ENCODE results near the gene CMTM7.

Gene CMTM7

DNA sequence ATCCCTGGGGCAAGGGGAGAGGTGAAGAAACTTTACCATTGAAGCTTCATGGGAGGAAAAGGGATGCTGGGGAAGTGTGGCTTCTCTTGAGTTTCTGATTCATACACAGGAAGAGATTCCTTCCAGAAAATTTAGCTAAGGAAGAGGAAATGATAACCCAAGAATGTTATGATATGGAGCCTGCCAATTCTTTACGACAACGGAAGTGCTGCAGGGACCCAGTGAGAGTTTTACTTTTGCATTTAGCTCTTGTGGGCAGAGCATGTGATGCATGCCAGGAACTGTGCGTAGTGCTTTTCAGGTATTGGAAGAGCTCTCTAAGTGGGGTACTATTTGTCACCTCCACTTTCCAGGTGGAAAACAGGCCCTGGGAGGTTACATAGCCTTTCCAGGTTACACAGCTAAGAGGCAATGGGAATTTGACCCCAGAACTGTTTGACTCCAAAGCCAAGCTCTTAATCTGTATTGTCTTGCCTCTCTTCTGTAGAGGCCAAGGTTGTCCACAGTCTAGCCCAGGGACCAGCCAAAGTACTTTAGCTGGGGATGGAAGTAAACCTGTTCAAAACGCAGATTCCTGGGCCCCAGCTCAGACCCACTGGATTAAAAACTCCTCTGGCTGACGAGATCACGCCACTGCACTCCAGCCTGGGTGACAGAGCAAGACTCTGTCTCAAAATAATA, 23.0 kb downstream of the CMTM7 start:
- peak in 2 of 5 experiments; percentile 47 to 88 for DNase-seq

DNA sequence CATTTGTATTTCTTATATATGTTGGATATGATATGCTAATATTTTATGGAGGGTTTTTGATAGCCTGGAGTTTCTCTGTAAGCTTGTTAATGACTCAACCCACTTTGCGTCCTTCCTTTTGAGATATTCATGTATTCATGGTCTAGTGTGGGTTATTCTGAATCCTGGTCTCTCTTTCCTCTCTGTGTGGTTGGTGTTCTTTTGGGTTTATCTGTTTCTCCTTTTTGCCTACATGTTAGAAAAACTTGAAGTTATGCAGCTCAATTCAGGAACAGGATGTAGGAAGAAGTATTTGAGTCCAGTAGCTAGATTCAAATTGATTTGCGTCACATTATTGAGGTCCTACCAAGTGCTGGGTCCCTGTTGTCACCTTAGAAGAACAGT, 28.1 kb downstream of the CMTM7 start:
- no peak for DNase-seq

DNA sequence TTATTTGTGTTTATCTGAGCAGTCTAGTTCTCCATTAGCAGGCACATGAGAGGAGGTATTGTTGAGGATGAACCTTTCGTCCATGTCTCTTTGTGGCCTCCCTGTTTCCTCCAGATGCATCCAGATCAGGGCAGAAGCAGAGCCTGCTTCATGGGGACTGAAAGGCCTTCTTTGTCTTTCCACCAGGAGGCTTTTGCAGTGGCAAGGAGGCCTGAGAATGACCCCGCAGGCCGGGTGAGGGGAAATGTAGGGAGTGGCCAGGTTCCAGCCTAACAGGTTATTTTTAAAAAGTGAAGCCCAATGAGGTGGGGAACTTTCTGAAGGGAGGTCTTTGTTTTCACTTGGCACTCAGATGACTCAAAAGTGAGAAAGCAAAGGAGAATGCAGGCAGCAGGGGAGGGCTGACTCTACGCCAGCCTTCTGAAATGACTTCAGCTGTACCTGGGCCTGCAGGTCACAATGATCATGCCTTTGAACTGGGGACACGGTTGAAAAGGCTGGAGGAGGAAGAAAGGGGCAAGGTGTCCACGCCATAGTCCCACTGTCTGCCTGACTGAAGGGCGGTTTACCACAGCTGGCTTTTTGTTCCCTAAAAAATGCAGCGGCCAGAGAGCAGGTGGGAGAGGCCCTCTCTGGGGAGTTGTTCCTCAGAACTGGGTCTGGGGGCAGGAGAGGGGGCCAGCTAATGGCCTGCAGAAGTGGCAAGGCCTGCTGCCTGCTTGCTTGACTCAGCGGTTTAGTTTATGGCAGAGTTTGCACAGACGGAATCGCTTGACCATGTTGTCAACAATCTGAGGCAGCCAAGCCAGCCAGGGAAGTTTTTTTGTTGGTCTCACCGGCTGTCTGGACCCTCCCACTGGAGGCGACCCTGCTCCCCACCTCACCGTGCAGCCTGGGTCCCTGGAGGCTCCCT, 28.7 kb downstream of the CMTM7 start:
- DNase-seq = peak in 1 of 5 experiments; percentile 51

DNA sequence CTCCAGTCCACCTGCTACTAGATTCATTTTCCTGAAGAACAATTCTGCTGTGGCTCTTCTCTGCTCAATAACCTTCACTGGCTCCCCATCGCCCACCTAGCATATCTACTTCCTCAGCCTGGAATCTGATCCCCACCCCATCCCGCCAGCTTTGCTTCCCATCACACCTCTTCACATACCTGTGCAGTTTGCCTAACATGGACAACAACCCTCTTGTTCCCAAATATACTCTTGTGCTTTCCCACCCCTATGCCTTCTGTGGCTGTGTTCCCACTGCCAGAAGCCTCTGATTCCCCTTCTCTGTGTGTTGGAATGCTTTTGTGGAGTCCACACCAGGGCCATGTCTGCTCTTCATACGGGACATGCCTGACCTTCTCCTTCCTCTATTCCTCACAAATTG, 29.5 kb downstream of the CMTM7 start:
- no peak for DNase-seq

DNA sequence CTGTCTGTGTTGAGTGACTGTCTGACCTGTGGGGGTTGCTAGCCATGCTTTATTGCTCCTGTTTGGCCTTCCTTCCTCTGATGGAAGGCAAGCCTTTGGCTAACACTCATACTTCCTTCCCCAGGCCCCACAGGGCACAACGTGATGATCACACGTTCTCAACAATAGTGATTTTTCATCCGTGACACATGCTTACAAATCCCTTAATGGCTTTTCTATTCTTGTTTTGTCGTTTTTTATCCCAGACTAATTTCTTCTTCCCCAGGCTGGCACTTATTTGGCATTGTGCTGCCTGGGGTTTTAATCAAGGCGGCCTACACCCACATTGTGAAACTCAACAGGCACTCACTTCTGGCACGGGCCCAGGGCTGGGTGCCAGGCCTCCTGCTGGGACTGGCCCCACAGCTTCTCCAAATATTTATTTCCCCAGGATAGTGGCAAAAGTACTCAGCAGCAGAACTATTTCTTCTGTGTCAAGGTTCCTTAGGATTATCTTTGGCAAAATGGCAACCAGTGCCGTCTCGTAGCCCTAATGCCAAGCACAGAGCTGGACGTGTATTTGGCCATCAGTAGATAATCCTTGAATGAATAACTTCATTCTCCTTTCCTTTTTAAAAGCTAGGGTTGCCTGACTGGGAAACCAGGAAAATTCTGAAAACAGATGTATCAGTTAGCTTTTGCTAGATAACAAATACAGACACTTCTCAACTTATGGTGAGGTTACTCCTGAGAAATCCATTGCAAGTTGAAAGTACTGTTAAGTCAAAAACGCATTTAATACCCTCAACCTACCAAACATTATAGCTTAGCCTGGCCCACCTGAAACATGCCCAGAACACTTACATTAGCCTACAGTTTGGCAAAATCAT, 30.6 kb downstream of the CMTM7 start:
- no peak for DNase-seq

DNA sequence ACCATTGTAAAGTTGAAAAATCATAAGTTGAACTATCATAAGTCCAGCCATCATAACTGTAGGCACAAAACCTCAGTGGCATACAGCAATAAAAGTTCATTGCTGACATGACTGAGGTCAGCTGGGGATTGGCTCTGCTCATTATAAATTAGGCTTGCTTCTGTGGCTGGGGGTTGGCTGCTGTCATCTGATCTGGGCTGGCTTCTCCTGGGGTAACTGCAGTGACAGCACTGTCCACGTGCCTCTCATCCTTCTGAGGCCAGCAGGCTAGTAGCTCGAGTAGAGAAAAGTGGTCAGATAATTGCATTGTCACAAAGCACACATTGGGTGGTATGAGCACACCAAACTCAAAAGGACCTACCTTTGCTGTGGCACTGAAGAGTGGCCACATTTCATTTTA, 31.3 kb downstream of the CMTM7 start:
- no peak for DNase-seq

DNA sequence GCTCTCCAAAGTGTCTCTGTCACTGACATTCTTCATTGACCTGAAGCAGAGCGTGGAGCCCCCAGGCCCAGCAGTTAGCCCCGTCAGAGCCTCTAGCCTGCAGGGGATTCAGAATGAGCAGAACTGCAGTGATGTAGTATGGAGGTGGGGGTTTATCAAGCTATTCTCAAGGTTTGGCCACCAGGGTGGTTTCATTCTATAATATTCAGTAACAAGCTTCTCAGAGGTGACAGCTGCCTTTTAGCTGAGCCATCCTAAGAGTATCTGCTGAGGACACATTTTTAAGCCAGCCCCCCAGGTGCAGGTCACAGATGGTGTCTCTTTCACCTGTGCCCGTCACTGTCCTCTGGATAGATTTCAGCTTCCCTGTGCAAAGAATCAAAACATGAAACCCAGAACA, 31.9 kb downstream of the CMTM7 start:
- DNase-seq = peak in 1 of 5 experiments; percentile 38

DNA sequence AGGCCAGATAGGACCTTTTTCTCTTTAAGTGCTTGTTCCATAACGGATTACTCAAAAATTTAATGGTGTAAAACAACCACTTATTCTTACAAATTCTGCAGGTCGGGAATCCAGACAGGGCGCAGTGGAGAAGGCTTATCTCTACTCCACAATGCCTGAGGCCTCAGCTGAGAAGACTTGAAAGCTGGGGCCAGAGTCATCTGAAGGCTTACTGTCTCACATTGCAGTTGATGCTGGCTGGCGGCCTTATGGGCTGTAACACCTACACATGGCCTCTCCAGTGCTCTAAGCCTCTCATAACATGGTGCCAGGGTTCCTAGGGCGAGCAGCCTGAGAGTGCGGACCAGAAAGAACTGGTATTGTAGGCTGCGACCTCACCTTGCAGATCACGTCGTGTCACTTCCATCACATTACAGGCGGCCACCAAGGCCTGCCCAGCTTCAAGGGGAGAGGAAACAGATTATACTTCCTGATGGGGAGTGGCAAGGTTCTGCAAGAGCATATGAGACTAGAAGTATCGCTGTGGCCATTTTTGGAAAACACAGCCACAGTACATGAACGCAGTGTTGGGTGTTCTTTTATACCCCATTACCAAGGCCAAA, 32.4 kb downstream of the CMTM7 start:
- DNase-seq = peak in 2 of 5 experiments; percentile 34 to 70

DNA sequence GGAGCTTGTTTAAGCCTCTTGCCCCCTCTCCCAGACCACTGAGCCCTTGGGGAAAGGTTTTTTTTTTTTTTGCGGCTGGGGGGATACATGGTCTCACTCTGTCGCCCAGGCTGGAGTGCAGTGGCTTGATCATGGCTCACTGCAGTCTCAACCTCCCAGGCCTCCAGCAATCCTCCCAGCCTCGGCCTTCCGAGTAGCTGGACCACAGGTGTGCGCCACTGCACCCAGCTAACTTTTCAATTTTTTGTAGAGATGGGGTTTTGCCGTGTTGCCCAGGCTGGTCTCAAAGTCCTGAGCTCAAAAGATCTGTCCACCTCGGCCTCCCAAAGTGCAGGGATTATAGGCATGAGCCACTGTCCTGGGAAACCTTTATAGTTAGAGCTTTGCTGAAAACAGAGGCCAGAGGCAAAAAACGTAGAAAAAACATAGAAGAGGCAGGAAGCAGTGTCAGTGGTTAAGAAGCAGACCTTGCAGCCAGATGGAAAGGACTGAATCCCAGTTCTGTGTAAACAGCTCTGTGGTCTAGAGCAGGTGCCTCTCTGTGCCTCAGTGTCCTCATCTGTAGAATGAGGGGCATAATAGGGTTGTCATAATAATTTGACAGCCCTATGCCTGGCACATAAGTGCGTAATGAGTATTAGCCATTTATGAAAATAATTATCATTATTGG, 33.1 kb downstream of the CMTM7 start:
- DNase-seq = no peak

DNA sequence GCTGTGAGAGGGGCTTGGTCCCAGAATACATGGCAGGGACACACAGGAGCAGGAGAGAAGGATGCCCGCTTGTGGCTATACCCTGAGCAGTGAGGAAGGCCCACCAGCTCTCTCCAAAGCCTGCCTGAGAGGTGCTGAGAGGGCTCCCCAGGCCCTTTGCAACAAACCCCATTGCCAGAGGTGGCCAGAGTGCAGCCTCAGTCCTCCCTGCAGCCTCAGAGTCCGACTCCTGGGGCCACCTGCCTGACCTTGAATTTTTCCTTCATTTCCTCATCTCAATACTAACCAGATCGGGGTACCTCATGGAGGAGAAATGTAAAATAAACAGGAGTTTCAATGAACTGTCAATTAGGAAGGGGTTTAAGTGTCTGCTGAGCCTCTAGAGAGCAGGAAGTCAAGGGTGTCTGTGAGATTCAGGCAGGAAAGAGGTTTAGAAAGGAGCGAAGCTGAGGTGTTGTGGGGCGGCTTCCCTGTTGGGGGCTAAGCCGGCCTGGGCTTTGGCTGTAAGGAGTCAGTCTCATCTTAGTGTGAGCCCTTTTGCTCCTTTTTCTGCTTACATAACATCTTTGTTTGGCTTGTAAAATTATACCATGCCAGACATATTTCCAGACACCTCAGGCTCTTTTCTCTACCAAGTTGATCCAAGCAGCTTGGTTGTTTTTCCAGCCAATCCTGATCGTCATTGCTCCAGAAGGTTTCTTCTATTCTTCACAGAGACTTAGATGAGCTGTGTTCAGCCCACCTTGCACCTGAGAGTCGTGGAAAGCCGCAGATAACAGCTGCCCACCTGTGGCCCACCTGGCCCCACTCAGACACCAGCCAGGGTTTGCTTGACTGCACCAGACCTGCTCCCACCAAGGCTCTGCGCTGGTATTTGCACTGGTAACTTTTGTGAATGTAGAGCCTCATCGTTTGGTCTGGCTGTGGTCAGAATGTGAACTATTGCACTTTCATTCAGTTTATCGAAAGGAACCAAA, 36.7 kb downstream of the CMTM7 start:
- DNase-seq = peak in 3 of 5 experiments; percentile 19 to 71 (median 55)

DNA sequence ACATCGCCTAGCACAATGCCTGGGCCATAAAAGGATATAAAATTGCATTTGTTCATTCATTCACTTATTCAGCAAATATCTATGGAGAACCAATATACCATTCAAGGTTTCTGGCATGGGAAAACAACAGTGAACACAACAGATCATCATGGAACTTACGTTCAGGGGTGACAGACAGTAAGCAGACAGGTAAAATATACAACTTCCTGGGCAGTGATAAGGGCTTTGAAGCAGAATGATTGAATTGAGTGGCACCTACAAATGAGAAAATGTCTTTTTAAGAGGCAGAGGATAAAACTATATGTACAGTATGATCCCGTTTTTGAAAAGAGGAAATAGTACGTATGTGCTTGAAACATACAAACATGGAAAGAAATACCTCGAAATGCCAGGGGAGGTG, 39.2 kb downstream of the CMTM7 start:
- peak in 1 of 5 experiments; percentile 28 for DNase-seq

DNA sequence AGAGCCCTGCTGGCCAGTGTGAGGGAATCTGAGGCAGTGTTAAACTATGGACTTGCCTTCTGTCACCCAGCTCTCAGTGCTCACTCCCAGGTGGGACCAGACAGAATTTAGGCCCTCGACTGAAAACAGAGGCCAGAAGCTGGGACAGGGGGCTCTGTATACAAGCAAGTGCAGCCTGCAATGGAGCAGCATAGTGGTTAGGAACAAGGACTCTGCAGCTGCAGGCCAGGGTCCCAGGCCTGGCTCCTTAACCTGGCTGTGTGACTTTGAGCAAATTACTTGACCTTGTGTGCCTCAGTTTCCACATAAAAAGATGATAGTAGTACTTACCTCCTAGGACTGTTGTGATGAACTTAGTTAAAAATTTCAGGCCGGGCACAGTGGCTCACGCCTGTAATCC, 39.8 kb downstream of the CMTM7 start:
- DNase-seq = no peak

DNA sequence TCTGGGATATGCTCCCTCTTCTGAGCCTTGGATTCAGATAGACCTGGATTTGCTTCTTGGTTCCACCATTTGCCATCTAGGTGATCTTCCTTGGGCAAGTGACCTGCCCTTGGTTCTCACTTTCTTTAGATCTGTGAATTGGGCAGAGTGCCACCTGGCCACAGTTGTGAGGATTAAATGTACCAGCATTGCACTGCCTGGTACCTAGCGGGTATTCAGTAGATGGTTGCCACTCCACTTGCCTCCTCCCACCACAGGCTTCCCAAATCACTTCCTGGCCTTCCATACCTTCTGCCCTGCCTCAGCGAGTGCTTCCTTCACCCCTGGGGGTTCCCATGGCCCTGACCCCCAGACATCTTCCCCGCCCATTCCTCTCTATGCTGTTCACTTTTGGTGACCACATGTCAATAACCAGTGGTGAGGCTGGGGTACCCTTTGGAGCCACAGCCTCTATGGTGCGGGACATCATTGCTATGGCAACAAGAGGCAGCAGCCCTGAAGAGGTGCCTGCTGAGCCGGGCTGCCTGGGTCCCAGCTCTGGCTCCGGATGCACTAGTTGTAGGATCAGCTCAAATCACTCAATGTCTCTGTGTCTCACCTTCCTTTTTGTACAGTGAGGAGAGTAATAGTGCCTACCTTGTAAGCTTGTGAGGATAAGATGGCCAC, 40.5 kb downstream of the CMTM7 start:
- DNase-seq = peak in 1 of 5 experiments; percentile 53

DNA sequence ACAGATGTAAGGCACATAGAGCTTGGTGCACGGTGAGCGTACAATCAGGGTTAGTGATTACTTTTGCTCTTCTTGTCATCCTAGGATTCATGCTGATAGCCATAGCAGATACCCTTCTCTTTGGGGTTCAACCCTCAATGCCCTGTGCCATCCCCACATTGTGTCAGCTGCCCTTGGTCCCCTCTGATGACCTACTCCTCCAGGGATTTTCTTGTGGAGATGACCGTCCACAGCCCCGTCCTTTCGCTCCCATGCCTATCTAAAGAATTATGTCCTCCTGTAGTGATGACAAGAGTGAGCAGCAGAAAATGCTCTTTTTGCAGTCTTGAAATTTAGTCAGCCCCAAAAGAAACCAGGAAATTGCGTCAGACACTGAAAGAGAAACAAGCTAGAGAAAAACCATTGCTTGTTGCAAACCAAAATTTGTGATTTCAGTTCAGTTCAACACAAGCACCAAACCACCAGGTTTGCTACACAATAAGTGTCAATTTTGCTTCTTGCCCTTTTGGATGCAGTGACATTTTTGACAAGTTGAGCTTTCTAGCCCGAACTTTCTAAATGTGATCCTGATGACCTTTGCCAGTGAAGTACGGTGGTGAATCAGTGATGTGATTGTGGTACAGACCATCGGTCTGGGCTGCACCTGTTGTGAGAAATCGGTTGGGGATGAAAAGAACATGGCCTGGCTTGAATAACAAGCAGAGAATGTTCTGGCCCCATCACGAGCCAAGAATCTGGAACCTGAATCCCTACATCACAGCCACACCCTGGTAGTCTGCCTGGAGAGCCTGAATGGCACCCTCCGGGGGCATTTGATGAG, 41.3 kb downstream of the CMTM7 start:
- peak in 2 of 5 experiments; percentile 43 to 91 for DNase-seq

DNA sequence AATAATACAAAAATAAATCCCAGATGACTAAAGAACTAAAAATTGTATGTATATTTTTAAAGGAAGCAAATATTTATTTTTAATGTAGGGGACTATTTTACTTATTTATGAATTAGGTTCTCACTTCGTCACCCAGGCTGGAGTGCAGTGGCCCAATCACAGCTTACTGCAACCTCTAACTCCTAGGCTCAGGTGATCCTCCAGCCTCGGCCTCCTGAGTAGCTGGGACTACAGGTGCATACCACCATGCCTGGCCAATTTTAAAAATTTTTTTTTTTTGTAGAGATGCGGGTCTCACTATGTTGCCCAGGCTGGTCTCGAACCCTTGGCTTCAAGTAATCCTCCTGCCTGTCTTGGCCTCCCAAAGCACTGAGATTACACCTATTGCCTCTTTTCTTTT, 42.6 kb downstream of the CMTM7 start:
- DNase-seq = no peak

DNA sequence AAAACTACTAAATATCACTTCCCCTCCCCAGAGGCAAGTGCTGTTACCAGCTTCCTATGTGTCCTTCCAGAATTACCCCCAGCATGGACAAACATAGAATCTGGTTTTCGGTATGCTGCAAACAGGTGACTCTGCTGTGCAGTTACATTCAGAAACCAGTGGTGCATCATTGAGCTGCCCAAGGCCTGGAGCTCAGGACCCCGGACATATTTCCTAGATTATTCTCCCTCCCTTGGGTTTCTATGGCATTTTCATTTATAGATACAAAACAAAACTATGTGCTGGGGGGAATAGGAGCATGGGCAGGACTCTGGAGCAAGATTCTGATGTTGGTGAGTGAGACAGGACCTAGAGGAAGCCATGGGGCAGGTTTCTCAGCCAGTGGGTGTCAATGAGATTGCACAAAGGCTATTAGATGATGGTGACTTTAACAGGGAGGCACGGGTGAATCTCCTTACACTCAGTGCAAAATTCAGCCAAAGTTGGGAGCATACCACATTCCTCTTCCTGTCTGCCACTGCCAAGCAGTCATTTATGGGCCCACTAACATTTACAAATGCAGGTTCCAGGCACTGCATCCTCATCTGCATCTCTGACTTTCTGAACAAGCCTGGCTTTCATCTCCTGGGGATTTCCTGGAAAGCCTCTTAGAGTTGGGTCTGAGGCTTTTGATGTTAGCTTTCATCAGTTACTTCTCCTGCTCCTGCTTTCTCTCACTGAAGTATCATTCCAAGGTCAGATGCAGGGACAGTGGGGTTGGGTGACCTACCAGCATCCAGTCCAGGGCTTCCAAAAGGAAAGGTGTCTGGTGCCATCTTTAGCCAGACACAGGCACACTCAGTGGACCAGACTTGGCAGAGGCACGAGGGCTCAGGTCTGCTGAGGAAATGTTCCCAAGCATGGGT, 44.5 kb downstream of the CMTM7 start:
- no peak for DNase-seq

DNA sequence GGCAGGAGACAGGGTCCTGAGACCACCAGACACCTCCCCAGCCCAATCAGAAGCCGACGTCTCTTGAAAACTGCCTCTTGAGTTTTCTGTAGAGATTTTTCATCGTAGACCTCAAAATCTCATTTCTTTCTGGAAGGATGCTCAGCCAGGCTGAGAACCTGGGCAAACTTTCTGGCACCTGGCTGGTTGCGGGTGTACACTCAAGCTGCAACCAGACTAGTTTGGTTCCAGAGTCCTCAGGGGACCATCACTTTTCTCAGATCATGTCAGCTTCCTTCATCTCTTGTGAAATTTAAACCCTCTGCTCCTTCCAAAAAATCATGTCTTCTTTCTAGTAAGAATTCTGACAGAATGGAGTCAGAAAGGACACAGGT, 45.1 kb downstream of the CMTM7 start:
- no peak for DNase-seq

DNA sequence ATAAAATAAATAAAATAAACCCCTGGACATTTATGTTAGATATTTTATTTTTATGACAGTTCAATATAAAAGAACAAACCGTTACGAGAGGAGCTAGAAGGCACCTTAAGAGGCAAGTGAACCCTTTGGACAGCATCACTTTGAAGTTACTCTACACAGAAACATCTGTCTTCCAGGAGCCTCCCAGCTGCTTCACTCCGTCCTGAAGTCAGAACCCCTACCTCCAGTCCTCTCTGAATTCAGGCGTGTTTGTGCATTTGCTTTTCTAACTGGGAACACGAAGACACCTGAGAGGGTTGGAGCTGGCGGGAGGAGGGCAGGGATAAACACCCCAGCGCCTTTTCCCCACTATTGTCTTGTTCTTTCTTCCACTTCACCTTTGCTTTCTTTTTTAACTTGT, 46.2 kb downstream of the CMTM7 start:
- DNase-seq = no peak
